ENCODE results near the gene LGALS3BP. TPM values are rescaled to one million over a fixed set of nuclear protein-coding genes. Genes with fewer than 3 reads are reported as not detected.

Gene LGALS3BP
- total and polyA plus RNA-seq, 2 donors (not counting 1 experiment from before 2014, with no cell fraction given), result 1.8 to 7.5 TPM

DNA sequence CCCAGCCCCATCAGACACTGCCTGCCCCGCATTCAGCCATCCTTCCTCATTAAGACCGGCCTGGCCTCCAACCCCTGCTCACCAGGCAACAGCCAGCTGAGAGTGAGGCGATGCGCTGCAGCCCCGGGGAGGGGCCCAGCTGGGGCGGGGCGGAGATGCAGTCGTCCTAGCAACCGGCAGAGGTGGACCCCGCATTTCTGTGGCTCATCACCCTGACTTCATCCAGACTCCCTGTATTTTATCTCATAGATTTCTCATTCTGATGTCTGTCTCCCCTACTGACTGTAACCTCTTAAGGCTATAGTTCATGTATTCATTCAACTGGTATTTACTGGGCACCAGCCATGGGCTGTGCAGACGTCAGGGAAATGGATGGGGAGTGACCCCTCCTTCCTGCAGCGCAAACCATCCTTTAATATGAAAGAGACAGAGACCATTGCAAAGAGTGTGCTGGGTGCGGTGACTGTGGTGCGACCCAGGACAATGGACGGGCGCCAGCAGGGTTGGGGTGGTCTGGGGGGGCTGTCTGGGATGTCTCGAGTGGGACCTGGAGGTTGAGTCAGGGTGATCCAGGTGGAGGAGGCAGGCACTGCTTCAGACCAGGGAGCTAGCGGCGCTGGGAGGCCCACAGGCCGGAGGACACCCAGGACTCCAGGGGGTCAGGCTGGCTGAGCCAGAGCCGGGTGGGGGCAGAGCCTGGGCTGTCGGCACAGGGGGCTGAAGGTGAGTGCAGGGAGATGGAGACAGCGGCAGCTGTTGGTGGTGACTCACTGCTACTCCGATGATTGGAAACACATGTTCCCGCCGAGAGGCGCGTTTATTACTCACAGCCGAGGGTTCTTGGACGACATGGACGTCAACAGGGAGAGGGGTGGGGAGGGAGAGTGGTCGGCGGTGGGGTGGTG lies 44.1 kb downstream of the LGALS3BP start:
- peaks cover 0 to 11% (median 1%) of the 10 kb centered on the region in 4 experiments for H3K27me3 ChIP-seq (replicated peaks in 1 of 4; ENCODE audit: control extremely low read depth in 1 of 4, control insufficient read depth in 3 of 4, insufficient read depth in 4 of 4, low read length in 3 of 4)
- no peaks in the 10 kb centered on the region for H3K79me2 ChIP-seq (ENCODE audit: control insufficient read depth, insufficient read depth, low read length)
- no peaks in the 10 kb centered on the region for H4K20me1 ChIP-seq (ENCODE audit: control insufficient read depth, insufficient read depth, low read length, poor library complexity, severe bottlenecking)
- no peak overlapping the region for H3K4me3 ChIP-seq (ENCODE audit: control extremely low read depth in 1 of 5, extremely low read depth in 1 of 5, insufficient read depth in 1 of 5, low read depth in 2 of 5, low read length in 4 of 5)
- H3K4me1 ChIP-seq (ENCODE audit: control insufficient read depth in 2 of 2, insufficient read depth in 2 of 2, low read length in 2 of 2), result peaks cover 0 to 8% of the 10 kb centered on the region in 2 donors
- POLR2A ChIA-PET, result no interaction called here
- H2AFZ ChIP-seq (ENCODE audit: insufficient read depth, low read depth, low read length, poor library complexity, severe bottlenecking), result no peak overlapping the region
- no peak overlapping the region for H3K27ac ChIP-seq (ENCODE audit: low read length in 2 of 2)
- H3K4me2 ChIP-seq (replicated peaks; ENCODE audit: low read depth, low read length, poor library complexity, severe bottlenecking), result no peak overlapping the region
- Mint-ChIP-seq H3K4me1 (no peaks in the 10 kb centered on the region), H3K4me3 (no peak overlapping the region), H3K9me3 (ENCODE audit: insufficient read depth) (no peaks in the 10 kb centered on the region), H3K27ac (no peak overlapping the region), H3K27me3 (peaks cover 11% of the 10 kb centered on the region)
- DNase-seq (no peak), ATAC-seq (ENCODE audit: low read depth) (no peak)
- WGBS (ENCODE audit: insufficient coverage), result 90% methylated on average over 26 of the region's 33 CpGs
- no peaks in the 10 kb centered on the region for H3K36me3 ChIP-seq (replicated peaks in 1 of 2; ENCODE audit: control extremely low read depth in 1 of 2, control insufficient read depth in 1 of 2, extremely low read depth in 1 of 2, insufficient read depth in 2 of 2, low read length in 1 of 2)
- intact Hi-C loops (cut with micrococcal nuclease), result no loop called here
- no peak overlapping the region for H3K9ac ChIP-seq (ENCODE audit: low read length)
- CTCF ChIA-PET, result interaction anchor here (0.6 kb wide), 1 partner anchor 36 kb away, joined by 3 read pairs; no protein-coding TSS in a partner anchor
- TF ChIP-seq EZH2 (IDR thresholded peaks at IDR 0.05; ENCODE audit: borderline replicate concordance, insufficient read depth, low read depth, low read length, poor library complexity, severe bottlenecking), result no peak
- TF ChIP-seq, protein P1, sequence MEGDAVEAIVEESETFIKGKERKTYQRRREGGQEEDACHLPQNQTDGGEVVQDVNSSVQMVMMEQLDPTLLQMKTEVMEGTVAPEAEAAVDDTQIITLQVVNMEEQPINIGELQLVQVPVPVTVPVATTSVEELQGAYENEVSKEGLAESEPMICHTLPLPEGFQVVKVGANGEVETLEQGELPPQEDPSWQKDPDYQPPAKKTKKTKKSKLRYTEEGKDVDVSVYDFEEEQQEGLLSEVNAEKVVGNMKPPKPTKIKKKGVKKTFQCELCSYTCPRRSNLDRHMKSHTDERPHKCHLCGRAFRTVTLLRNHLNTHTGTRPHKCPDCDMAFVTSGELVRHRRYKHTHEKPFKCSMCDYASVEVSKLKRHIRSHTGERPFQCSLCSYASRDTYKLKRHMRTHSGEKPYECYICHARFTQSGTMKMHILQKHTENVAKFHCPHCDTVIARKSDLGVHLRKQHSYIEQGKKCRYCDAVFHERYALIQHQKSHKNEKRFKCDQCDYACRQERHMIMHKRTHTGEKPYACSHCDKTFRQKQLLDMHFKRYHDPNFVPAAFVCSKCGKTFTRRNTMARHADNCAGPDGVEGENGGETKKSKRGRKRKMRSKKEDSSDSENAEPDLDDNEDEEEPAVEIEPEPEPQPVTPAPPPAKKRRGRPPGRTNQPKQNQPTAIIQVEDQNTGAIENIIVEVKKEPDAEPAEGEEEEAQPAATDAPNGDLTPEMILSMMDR (IDR thresholded peaks at IDR 0.05), result no peak
- no peaks in the 10 kb centered on the region for H3K9me3 ChIP-seq (ENCODE audit: control extremely low read depth in 1 of 3, control insufficient read depth in 2 of 3, insufficient read depth in 1 of 3, low read length in 2 of 3)
